ENCODE results near the gene CLEC16A. TPM values are rescaled to one million over a fixed set of nuclear protein-coding genes. Genes with fewer than 3 reads are reported as not detected.

Gene CLEC16A
- polyA plus RNA-seq, 3 donors = 3.4 to 12.0 (median 5.8) TPM

- Histone ChIP-seq H3K4me3 (replicated peaks in 1 of 3; ENCODE audit: low read depth in 2 of 3, low read length in 3 of 3) (no peak overlapping the region), H3K36me3 (replicated peaks in 1 of 2; ENCODE audit: control insufficient read depth in 1 of 2, insufficient read depth in 2 of 2, low read length in 2 of 2) (peaks cover 2 to 19% of the 10 kb centered on the region in 2 donors), H3K4me2 (replicated peaks; ENCODE audit: extremely low read depth, low read length, poor library complexity, severe bottlenecking) (no peak overlapping the region), H3K27me3 (ENCODE audit: control insufficient read depth in 2 of 2, insufficient read depth in 2 of 2, low read length in 2 of 2) (no peaks in the 10 kb centered on the region), H3K9me3 (replicated peaks in 1 of 2; ENCODE audit: control insufficient read depth in 1 of 2, insufficient read depth in 1 of 2, low read length in 2 of 2) (no peaks in the 10 kb centered on the region), H4K20me1 (ENCODE audit: insufficient read depth, low read length) (no peaks in the 10 kb centered on the region), H3K27ac (ENCODE audit: low read depth in 1 of 2, low read length in 2 of 2) (no peak overlapping the region), H3K4me1 (ENCODE audit: control insufficient read depth in 1 of 2, insufficient read depth in 2 of 2, low read length in 2 of 2) (peaks cover 16 to 26% of the 10 kb centered on the region in 2 donors), H3K9ac (ENCODE audit: insufficient read depth, low read length, poor library complexity, severe bottlenecking) (no peak overlapping the region), H3K79me2 (ENCODE audit: insufficient read depth, low read length) (no peaks in the 10 kb centered on the region), H2AFZ (ENCODE audit: insufficient read depth, low read depth, low read length, poor library complexity, severe bottlenecking) (no peak overlapping the region)
- no peak for TF ChIP-seq CTCF (IDR thresholded peaks at IDR 0.05)
- Mint-ChIP-seq H3K4me1 (peaks cover 49% of the 10 kb centered on the region), H3K27me3 (ENCODE audit: low read depth in 3 of 3) (peaks cover 0 to 4% (median 0%) of the 10 kb centered on the region in 3 donors), H3K27ac (peak overlapping the region in 3 of 7 donors; percentile 27 to 64 (median 50)), H3K4me3 (no peak overlapping the region), H3K9me3 (no peaks in the 10 kb centered on the region), H3K36me3 (peaks cover 54 to 66% of the 10 kb centered on the region in 2 donors)
- WGBS (ENCODE audit: insufficient coverage) = 84% methylated on average over 6 of the region's 11 CpGs
- peak; percentile 38 to 61 (median 55) for DNase-seq
- intact Hi-C loops (cut with micrococcal nuclease) = no loop called here
Measured at GRCh38 chr16:11135464-11135973, 191.2 kb downstream of the CLEC16A start.

GRCh38 chr16:11136600-11136999 is 192.2 kb downstream of the CLEC16A start:
- no peak overlapping the region for H3K27ac ChIP-seq (ENCODE audit: low read depth in 1 of 2, low read length in 2 of 2)
- Mint-ChIP-seq H3K27ac (no peak overlapping the region), H3K9me3 (no peaks in the 10 kb centered on the region), H3K4me3 (no peak overlapping the region), H3K27me3 (ENCODE audit: low read depth in 3 of 3) (peaks cover 0 to 4% (median 0%) of the 10 kb centered on the region in 3 donors), H3K4me1 (peaks cover 49% of the 10 kb centered on the region), H3K36me3 (peaks cover 50 to 65% of the 10 kb centered on the region in 2 donors)
- H3K4me3 ChIP-seq (replicated peaks in 1 of 3; ENCODE audit: low read depth in 2 of 3, low read length in 3 of 3) = no peak overlapping the region
- H3K9ac ChIP-seq (ENCODE audit: insufficient read depth, low read length, poor library complexity, severe bottlenecking) = no peak overlapping the region
- no peak overlapping the region for H3K4me2 ChIP-seq (replicated peaks; ENCODE audit: extremely low read depth, low read length, poor library complexity, severe bottlenecking)
- no peaks in the 10 kb centered on the region for H3K79me2 ChIP-seq (ENCODE audit: insufficient read depth, low read length)
- H3K4me1 ChIP-seq (ENCODE audit: control insufficient read depth in 1 of 2, insufficient read depth in 2 of 2, low read length in 2 of 2) = peaks cover 16 to 26% of the 10 kb centered on the region in 2 donors
- WGBS (ENCODE audit: insufficient coverage) = 58% methylated on average over 6 of the region's 7 CpGs
- TF ChIP-seq CTCF (IDR thresholded peaks at IDR 0.05) = no peak
- H3K9me3 ChIP-seq (replicated peaks in 1 of 2; ENCODE audit: control insufficient read depth in 1 of 2, insufficient read depth in 1 of 2, low read length in 2 of 2) = no peaks in the 10 kb centered on the region
- intact Hi-C loops (cut with micrococcal nuclease) = no loop called here
- H3K27me3 ChIP-seq (ENCODE audit: control insufficient read depth in 2 of 2, insufficient read depth in 2 of 2, low read length in 2 of 2) = no peaks in the 10 kb centered on the region
- peaks cover 0 to 22% of the 10 kb centered on the region in 2 donors for H3K36me3 ChIP-seq (replicated peaks in 1 of 2; ENCODE audit: control insufficient read depth in 1 of 2, insufficient read depth in 2 of 2, low read length in 2 of 2)
- DNase-seq = no peak
- H4K20me1 ChIP-seq (ENCODE audit: insufficient read depth, low read length) = no peaks in the 10 kb centered on the region
- H2AFZ ChIP-seq (ENCODE audit: insufficient read depth, low read depth, low read length, poor library complexity, severe bottlenecking) = no peak overlapping the region

All from CD14-positive monocyte (primary cell).